A673 (cell line): ENCODE measurements around the gene CTTN. TPM values are rescaled to one million over a fixed set of nuclear protein-coding genes. Genes with fewer than 3 reads are reported as not detected.

ENCODE experiments used
- BruUV-seq: library from RNA; stranded (reverse); fragments of 400-500 nt; replicated peaks from 2 replicates; lab custom pipeline; 2021; lab: Mats Ljungman, UMichigan
- CTCF ChIA-PET: fragments of 300-600 bp; sonication (Branson Sonifier 250); formaldehyde crosslinking; loops from one replicate; lab custom pipeline; 2022; ENCODE audit warnings: antibody characterized with exemption; lab: Charles Lee
- POLR2A ChIA-PET: fragments of 300-600 bp; sonication (Branson Sonifier 250); formaldehyde crosslinking; loops from one replicate; lab custom pipeline; 2022; ENCODE audit warnings: antibody characterized with exemption; ENCODE audit not compliant: low non-redundant PET; lab: Charles Lee
- DNase-seq: peaks from one replicate; pipeline ENCODE4 v3.0.0-alpha.2; 2015; ENCODE audit warnings: low spot score
- H3K27ac ChIP-seq: fragments of 200-600 bp; sonication (generic); 2 replicates; pipeline ENCODE4 v1.5.1; 2016; ENCODE audit warnings: mixed run types, low read depth, mild to moderate bottlenecking, mixed read lengths, antibody characterized with exemption, low read length; ENCODE audit not compliant: poor library complexity, severe bottlenecking
- H3K27me3 ChIP-seq: fragments of 200-600 bp; sonication (generic); replicated peaks from 2 replicates; pipeline ENCODE4 v1.6.1; 2017; ENCODE audit warnings: mixed run types, low read depth, mild to moderate bottlenecking, mixed read lengths, antibody characterized with exemption, low read length; ENCODE audit not compliant: insufficient read depth, poor library complexity
- H3K36me3 ChIP-seq: fragments of 200-600 bp; sonication (generic); 2 replicates; pipeline ENCODE4 v1.6.1; 2016; ENCODE audit warnings: mixed run types, mild to moderate bottlenecking, mixed read lengths, antibody characterized with exemption, low read length; ENCODE audit not compliant: insufficient read depth, poor library complexity, severe bottlenecking
- H3K4me1 ChIP-seq: fragments of 200-600 bp; sonication (generic); 2 replicates; pipeline ENCODE4 v1.6.1; 2017; ENCODE audit warnings: mixed run types, mild to moderate bottlenecking, mixed read lengths, antibody characterized with exemption, low read length; ENCODE audit not compliant: insufficient read depth, poor library complexity, severe bottlenecking
- H3K4me3 ChIP-seq: fragments of 200-600 bp; sonication (generic); 2 replicates; pipeline ENCODE4 v1.5.1; 2016; ENCODE audit warnings: low read depth, mixed run types, mild to moderate bottlenecking, mixed read lengths, low read length; ENCODE audit not compliant: poor library complexity, severe bottlenecking
- H3K9me3 ChIP-seq: fragments of 200-600 bp; sonication (generic); 2 replicates; pipeline ENCODE4 v1.6.1; 2016; ENCODE audit warnings: mixed run types, low read depth, mild to moderate bottlenecking, mixed read lengths, antibody characterized with exemption, low read length; ENCODE audit not compliant: poor library complexity, severe bottlenecking
- EZH2 ChIP-seq: fragments of 200-600 bp; sonication (generic); IDR thresholded peaks from 2 replicates; pipeline ENCODE4 v1.6.1; 2017; ENCODE audit warnings: borderline replicate concordance, low read depth, mild to moderate bottlenecking, mixed read lengths, antibody characterized with exemption, low read length; ENCODE audit not compliant: poor library complexity, severe bottlenecking
- intact Hi-C: fragments of 100-400 bp; cut with micrococcal nuclease; formaldehyde crosslinking; loops from one replicate; pipeline ENCODE4 v1.10.0; 2022; ENCODE audit not compliant: unreplicated experiment
- total RNA-seq: library from RNA; stranded (reverse); gene quantifications from 2 replicates; pipeline ENCODE4 v1.2.3, GENCODE V29; 2021
- TF ChIP-seq, protein P1 (sequence below): fragments of 300-800, 200-600 bp; sonication (generic); conservative IDR thresholded peaks from 2 replicates; pipeline ENCODE4 v1.5.1; 2017; ENCODE audit warnings: low read depth, mild to moderate bottlenecking, antibody characterized with exemption, low read length, moderate library complexity, mixed read lengths

CTTN gene
- total RNA-seq, 1 experiment from 2014 or later: 247 TPM

DNA sequence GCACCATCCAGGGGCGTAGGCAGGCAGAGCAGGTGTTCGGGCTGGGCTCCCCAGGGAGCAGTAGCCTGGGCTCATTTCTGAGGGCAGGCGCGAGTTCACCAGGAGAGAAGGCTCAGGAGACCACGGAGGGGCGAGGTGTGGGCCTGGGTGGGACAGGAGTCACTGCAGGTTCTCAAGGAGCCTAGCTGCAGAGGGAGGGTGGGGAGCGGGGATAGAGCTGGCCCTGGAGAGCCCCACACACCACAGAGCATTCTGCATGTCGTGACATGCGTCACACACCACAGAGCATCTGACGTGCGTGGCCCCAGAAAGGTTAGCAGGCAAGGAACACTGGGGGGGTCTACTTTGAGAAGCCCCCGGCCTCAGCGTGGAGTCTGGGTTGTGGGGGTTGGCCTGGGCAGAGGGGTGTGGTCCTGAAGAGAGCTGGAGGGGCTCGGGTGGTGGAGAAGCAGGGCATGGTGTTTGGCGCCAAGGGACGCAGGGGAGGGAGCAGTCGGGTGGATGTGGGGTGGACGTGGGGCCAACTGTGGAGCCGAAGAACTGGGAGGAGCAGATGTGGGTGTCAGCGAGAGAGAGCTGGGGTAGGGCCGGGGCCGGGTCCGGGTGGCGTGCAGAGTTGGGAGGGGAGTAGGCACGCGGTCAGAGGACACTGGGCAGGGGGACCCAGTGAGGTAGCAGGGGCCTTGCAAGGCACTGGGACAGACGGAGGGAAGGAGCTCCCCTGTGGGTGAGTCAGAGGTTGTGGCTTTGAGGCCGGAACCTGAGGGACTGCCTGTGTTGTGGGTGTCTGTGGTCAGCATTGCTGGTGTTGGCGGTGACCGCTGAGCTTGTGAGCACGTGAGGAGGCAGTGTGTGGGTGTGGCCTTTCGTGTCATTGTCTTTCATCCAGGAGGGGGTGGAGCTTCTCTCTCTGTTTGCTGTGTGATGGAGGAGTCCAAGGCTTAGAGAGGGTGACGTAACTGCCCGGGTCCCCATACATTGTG is 25.5 kb downstream of the CTTN start:
- no peaks in the 10 kb centered on the region for H3K27me3 ChIP-seq
- no peak for DNase-seq
- H3K27ac ChIP-seq: no peak overlapping the region
- peaks cover 76% of the 10 kb centered on the region for H3K36me3 ChIP-seq
- no TSS peak for BruUV-seq
- POLR2A ChIA-PET: no interaction called here
- no peaks in the 10 kb centered on the region for H3K9me3 ChIP-seq
- CTCF ChIA-PET: interaction anchor here (0.8 kb wide), 1 partner anchor 635 kb away, joined by 3 read pairs; no protein-coding TSS in a partner anchor
- no peaks in the 10 kb centered on the region for H3K4me1 ChIP-seq
- TF ChIP-seq, protein P1, sequence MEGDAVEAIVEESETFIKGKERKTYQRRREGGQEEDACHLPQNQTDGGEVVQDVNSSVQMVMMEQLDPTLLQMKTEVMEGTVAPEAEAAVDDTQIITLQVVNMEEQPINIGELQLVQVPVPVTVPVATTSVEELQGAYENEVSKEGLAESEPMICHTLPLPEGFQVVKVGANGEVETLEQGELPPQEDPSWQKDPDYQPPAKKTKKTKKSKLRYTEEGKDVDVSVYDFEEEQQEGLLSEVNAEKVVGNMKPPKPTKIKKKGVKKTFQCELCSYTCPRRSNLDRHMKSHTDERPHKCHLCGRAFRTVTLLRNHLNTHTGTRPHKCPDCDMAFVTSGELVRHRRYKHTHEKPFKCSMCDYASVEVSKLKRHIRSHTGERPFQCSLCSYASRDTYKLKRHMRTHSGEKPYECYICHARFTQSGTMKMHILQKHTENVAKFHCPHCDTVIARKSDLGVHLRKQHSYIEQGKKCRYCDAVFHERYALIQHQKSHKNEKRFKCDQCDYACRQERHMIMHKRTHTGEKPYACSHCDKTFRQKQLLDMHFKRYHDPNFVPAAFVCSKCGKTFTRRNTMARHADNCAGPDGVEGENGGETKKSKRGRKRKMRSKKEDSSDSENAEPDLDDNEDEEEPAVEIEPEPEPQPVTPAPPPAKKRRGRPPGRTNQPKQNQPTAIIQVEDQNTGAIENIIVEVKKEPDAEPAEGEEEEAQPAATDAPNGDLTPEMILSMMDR: no peak
- TF ChIP-seq EZH2: no peak
- no peak overlapping the region for H3K4me3 ChIP-seq
- intact Hi-C loops: no loop called here

DNA sequence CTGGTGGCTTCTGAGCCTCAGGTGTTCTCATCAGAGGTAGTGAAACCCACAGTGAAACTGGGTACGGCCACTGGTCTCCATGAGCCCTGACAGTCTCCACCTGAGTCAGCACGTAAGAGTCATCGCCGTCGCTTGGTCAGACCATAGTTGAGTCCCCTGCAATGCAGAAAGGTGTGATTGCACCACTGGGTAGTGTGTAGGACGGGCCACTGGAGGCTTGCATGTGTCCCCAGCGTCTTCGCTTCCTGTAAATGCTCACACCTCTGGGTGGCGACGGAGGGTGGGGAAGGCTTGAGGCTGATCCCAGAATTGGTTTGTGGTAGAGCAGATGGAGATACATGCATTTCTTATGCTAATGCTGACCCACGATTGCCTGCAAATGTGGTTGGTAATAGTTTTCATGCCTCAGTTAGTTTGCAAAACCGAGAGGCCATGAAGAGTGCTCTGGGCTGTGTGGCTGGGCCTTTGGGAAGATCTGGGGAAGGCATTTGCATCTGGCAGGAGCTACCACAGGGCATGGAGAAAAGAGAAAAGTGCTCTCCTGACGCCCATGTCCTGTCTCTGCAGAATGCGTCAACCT is 26.5 kb downstream of the CTTN start:
- CTCF ChIA-PET: no interaction called here
- POLR2A ChIA-PET: no interaction called here
- intact Hi-C loops: no loop called here
- DNase-seq: no peak
- H3K9me3 ChIP-seq: no peaks in the 10 kb centered on the region
- no peak for TF ChIP-seq EZH2
- TF ChIP-seq, protein P1: no peak
- H3K4me1 ChIP-seq: no peaks in the 10 kb centered on the region
- H3K36me3 ChIP-seq: peaks cover 80% of the 10 kb centered on the region
- no TSS peak for BruUV-seq
- no peaks in the 10 kb centered on the region for H3K27me3 ChIP-seq
- no peak overlapping the region for H3K27ac ChIP-seq
- H3K4me3 ChIP-seq: no peak overlapping the region

DNA sequence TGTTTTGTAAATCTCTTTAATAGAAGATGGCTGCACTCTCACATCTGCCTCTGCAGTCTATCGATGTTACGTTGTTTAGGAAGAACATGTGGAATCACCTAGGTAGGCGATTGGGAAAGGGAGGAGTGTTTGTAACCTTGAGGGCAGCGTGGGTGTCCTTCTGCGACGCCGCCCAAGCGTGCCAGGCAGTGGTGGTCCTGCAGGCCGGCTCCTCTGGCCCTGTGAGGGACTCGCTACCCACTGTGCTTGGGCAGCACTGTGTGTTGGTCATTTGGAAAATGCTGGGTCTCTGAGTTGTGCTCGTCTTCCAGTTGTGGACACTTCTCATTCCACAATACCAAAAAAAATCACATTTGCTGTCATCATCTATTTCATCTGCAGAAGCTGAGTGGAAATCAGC is 29.1 kb downstream of the CTTN start:
- peaks cover 80% of the 10 kb centered on the region for H3K36me3 ChIP-seq
- no TSS peak for BruUV-seq
- ChIA-PET CTCF (no interaction called here), POLR2A (no interaction called here)
- no peaks in the 10 kb centered on the region for H3K27me3 ChIP-seq
- no peak for DNase-seq
- H3K9me3 ChIP-seq: no peaks in the 10 kb centered on the region
- H3K4me3 ChIP-seq: no peak overlapping the region
- intact Hi-C loops: no loop called here
- no peaks in the 10 kb centered on the region for H3K4me1 ChIP-seq
- TF ChIP-seq EZH2: no peak
- TF ChIP-seq, protein P1: no peak
- no peak overlapping the region for H3K27ac ChIP-seq
